Stomach smooth muscle (tissue), 2 donors: ENCODE measurements around the gene ARHGAP24.

ENCODE experiments used
- H3K27ac ChIP-seq: one replicate; pipeline ENCODE4 v1.7.0; 2013; ENCODE audit warnings: mild to moderate bottlenecking, low read length, inconsistent platforms
- H3K27me3 ChIP-seq, 2 donors: one replicate each; pipeline ENCODE4 v1.7.0; 2013; ENCODE audit warnings: low read length in 2 of 2; ENCODE audit not compliant: insufficient read depth in 2 of 2, control insufficient read depth in 1 of 2
- H3K36me3 ChIP-seq, 2 donors: one replicate each; pipeline ENCODE4 v1.7.0; 2013; ENCODE audit warnings: low read length in 2 of 2; ENCODE audit not compliant: control insufficient read depth in 2 of 2, insufficient read depth in 2 of 2
- H3K4me1 ChIP-seq: one replicate; pipeline ENCODE4 v1.7.0; 2013; ENCODE audit warnings: low read length; ENCODE audit not compliant: control insufficient read depth, insufficient read depth
- H3K4me3 ChIP-seq, 2 donors: one replicate each; pipeline ENCODE4 v1.7.0; 2013; ENCODE audit warnings: low read length in 2 of 2
- H3K9ac ChIP-seq, 2 donors: one replicate each; pipeline ENCODE4 v1.7.0; 2013; ENCODE audit warnings: low read length in 2 of 2, mild to moderate bottlenecking in 1 of 2
- H3K9me3 ChIP-seq, 2 donors: one replicate each; pipeline ENCODE4 v1.7.0; 2013; ENCODE audit warnings: low read length in 2 of 2; ENCODE audit not compliant: control insufficient read depth in 2 of 2
- donor health status: healthy.
- donor health status: Pancreatic carcinoma.

The ARHGAP24 gene

GRCh38 chr4:85580489-85580888, 105.5 kb downstream of the ARHGAP24 start:
- H3K36me3 ChIP-seq = no peaks in the 10 kb centered on the region
- H3K27me3 ChIP-seq = no peaks in the 10 kb centered on the region
- no peaks in the 10 kb centered on the region for H3K9me3 ChIP-seq
- H3K4me3 ChIP-seq = no peak overlapping the region
- no peaks in the 10 kb centered on the region for H3K4me1 ChIP-seq
- H3K27ac ChIP-seq = no peak overlapping the region
- H3K9ac ChIP-seq = no peak overlapping the region

- no peak overlapping the region for H3K4me3 ChIP-seq
- H3K36me3 ChIP-seq = no peaks in the 10 kb centered on the region
- H3K9me3 ChIP-seq = no peaks in the 10 kb centered on the region
- H3K27ac ChIP-seq = no peak overlapping the region
- H3K4me1 ChIP-seq = no peaks in the 10 kb centered on the region
- no peaks in the 10 kb centered on the region for H3K27me3 ChIP-seq
- no peak overlapping the region for H3K9ac ChIP-seq
Measured at GRCh38 chr4:85587952-85588351, 113.0 kb downstream of the ARHGAP24 start.

- H3K4me1 ChIP-seq = no peaks in the 10 kb centered on the region
- no peaks in the 10 kb centered on the region for H3K27me3 ChIP-seq
- H3K9me3 ChIP-seq = no peaks in the 10 kb centered on the region
- no peak overlapping the region for H3K9ac ChIP-seq
- H3K36me3 ChIP-seq = no peaks in the 10 kb centered on the region
- H3K4me3 ChIP-seq = no peak overlapping the region
- H3K27ac ChIP-seq = no peak overlapping the region
Measured at GRCh38 chr4:85591406-85592098, 116.6 kb downstream of the ARHGAP24 start.

- no peak overlapping the region for H3K4me3 ChIP-seq
- H3K4me1 ChIP-seq = no peaks in the 10 kb centered on the region
- H3K9ac ChIP-seq = no peak overlapping the region
- H3K36me3 ChIP-seq = no peaks in the 10 kb centered on the region
- H3K27me3 ChIP-seq = no peaks in the 10 kb centered on the region
- H3K27ac ChIP-seq = no peak overlapping the region
- H3K9me3 ChIP-seq = no peaks in the 10 kb centered on the region
Measured at GRCh38 chr4:85595098-85595775, 120.3 kb downstream of the ARHGAP24 start.

- H3K27me3 ChIP-seq = no peaks in the 10 kb centered on the region
- no peak overlapping the region for H3K9ac ChIP-seq
- H3K4me3 ChIP-seq = no peak overlapping the region
- H3K36me3 ChIP-seq = no peaks in the 10 kb centered on the region
- H3K9me3 ChIP-seq = no peaks in the 10 kb centered on the region
- no peaks in the 10 kb centered on the region for H3K4me1 ChIP-seq
- no peak overlapping the region for H3K27ac ChIP-seq
Measured at GRCh38 chr4:85595796-85596559, 121.0 kb downstream of the ARHGAP24 start.

- H3K9me3 ChIP-seq = no peaks in the 10 kb centered on the region
- no peaks in the 10 kb centered on the region for H3K4me1 ChIP-seq
- H3K27ac ChIP-seq = no peak overlapping the region
- no peak overlapping the region for H3K4me3 ChIP-seq
- no peaks in the 10 kb centered on the region for H3K36me3 ChIP-seq
- no peaks in the 10 kb centered on the region for H3K27me3 ChIP-seq
- H3K9ac ChIP-seq = no peak overlapping the region
Measured at GRCh38 chr4:85598936-85599335, 124.0 kb downstream of the ARHGAP24 start.

GRCh38 chr4:85600501-85600900, 125.6 kb downstream of the ARHGAP24 start:
- H3K27me3 ChIP-seq = no peaks in the 10 kb centered on the region
- no peaks in the 10 kb centered on the region for H3K36me3 ChIP-seq
- H3K9me3 ChIP-seq = no peaks in the 10 kb centered on the region
- H3K9ac ChIP-seq = no peak overlapping the region
- H3K4me1 ChIP-seq = no peaks in the 10 kb centered on the region
- no peak overlapping the region for H3K4me3 ChIP-seq
- H3K27ac ChIP-seq = no peak overlapping the region

GRCh38 chr4:85603437-85604336, 128.7 kb downstream of the ARHGAP24 start:
- Histone ChIP-seq H3K4me1 (no peaks in the 10 kb centered on the region), H3K9me3 (no peaks in the 10 kb centered on the region), H3K27me3 (no peaks in the 10 kb centered on the region), H3K4me3 (no peak overlapping the region), H3K27ac (no peak overlapping the region), H3K9ac (no peak overlapping the region), H3K36me3 (no peaks in the 10 kb centered on the region)

GRCh38 chr4:85606505-85606904, 131.6 kb downstream of the ARHGAP24 start:
- H3K4me3 ChIP-seq = no peak overlapping the region
- no peaks in the 10 kb centered on the region for H3K36me3 ChIP-seq
- no peaks in the 10 kb centered on the region for H3K4me1 ChIP-seq
- no peaks in the 10 kb centered on the region for H3K9me3 ChIP-seq
- no peak overlapping the region for H3K27ac ChIP-seq
- H3K27me3 ChIP-seq = no peaks in the 10 kb centered on the region
- no peak overlapping the region for H3K9ac ChIP-seq

GRCh38 chr4:85607624-85608023, 132.7 kb downstream of the ARHGAP24 start:
- no peaks in the 10 kb centered on the region for H3K9me3 ChIP-seq
- no peak overlapping the region for H3K9ac ChIP-seq

More at GRCh38 chr4:85607624-85608023, 132.7 kb downstream of the ARHGAP24 start:
- no peak overlapping the region for H3K27ac ChIP-seq
- H3K27me3 ChIP-seq = no peaks in the 10 kb centered on the region
- H3K36me3 ChIP-seq = no peaks in the 10 kb centered on the region
- no peaks in the 10 kb centered on the region for H3K4me1 ChIP-seq
- no peak overlapping the region for H3K4me3 ChIP-seq
